ENCODE data around the gene ACTN2.

ACTN2 gene

GRCh38 chr1:236642763-236643162, 43.5 kb upstream of the ACTN2 start:
- Histone ChIP-seq H3K4me3 (ENCODE audit: low read length, poor library complexity, severe bottlenecking) (no peak overlapping the region), H3K9me2 (replicated peaks; ENCODE audit: low read depth, low read length) (no peaks in the 10 kb centered on the region), H3F3A (ENCODE audit: low read depth) (no peaks in the 10 kb centered on the region), H3K9me3 (ENCODE audit: insufficient read depth, low read depth, low read length) (no peaks in the 10 kb centered on the region), H3K4me2 (ENCODE audit: low read depth, low read length, poor library complexity, severe bottlenecking) (no peak overlapping the region), H3K9ac (ENCODE audit: low read depth, low read length, poor library complexity, severe bottlenecking) (no peak overlapping the region), H2AFZ (ENCODE audit: low read length) (no peak overlapping the region), H3K36me3 (ENCODE audit: insufficient read depth, low read length) (no peaks in the 10 kb centered on the region), H3K79me2 (ENCODE audit: insufficient read depth, low read length) (no peaks in the 10 kb centered on the region), H3K27me3 (ENCODE audit: insufficient read depth, low read length, poor library complexity, severe bottlenecking) (no peaks in the 10 kb centered on the region), H3K4me1 (ENCODE audit: insufficient read depth, low read length, poor library complexity, severe bottlenecking) (no peaks in the 10 kb centered on the region), H4K20me1 (ENCODE audit: insufficient read depth, low read length, poor library complexity, severe bottlenecking) (no peaks in the 10 kb centered on the region)
- no peak for TF ChIP-seq EZH2phosphoT487 (IDR thresholded peaks at IDR 0.05; ENCODE audit: borderline replicate concordance)
- no peak for TF ChIP-seq CTCF (conservative IDR thresholded peaks at IDR 0.05; ENCODE audit: low read length)

DNA sequence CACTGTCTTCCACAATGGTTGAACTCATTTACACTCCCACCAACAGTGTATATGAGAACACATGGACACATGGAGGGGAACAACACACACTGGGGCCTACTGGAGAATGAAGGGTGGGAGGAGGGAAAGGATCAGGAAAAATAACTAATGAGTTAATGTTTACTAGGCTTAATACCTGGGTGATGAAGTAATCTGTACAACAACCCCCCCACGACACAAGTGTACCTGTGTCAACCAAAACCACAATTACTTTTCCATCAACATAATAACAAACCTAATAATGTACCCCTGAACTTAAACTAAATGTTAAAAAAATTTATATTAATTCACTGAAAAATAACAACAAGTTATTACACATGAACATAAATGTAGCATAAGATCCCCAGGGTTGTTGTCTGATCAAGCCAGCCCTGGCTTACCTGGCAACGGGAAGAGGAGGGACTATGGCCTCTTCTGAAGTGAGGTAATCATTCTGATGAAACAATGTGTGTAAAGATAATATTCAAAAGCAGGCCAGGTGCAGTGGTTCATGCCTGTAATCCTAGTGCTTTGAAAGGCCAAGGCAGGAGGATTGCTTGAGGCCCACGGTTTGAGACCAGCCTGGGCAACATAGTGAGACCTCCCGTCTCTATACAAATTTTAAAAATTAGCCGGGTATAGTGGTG, 41.2 kb upstream of the ACTN2 start:
- Histone ChIP-seq H3K4me2 (ENCODE audit: low read depth, low read length, poor library complexity, severe bottlenecking) (no peak overlapping the region), H3F3A (ENCODE audit: low read depth) (no peaks in the 10 kb centered on the region), H3K4me3 (ENCODE audit: low read length, poor library complexity, severe bottlenecking) (no peak overlapping the region)

DNA sequence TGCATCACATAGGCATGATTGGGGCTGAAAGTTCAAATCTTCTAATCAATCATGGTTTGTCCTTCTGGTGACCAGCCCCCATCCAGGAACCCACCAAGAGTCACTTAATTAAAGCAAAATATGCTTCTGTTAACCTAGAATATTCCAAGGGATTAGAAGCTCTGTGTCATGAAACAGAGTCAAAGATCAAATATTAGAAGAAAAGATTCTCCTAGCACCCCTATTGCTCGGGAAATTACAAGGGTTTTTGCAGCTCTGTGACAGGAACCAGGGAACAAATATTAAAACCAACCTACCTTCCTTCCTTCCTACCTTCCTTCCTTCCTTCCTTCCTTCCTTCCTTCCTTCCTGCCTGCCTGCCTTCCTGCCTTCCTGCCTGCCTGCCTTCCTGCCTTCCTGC, 31.8 kb upstream of the ACTN2 start:
- Histone ChIP-seq H4K20me1 (ENCODE audit: insufficient read depth, low read length, poor library complexity, severe bottlenecking) (no peaks in the 10 kb centered on the region), H3K4me2 (ENCODE audit: low read depth, low read length, poor library complexity, severe bottlenecking) (no peak overlapping the region), H3K79me2 (ENCODE audit: insufficient read depth, low read length) (no peaks in the 10 kb centered on the region), H3K4me1 (ENCODE audit: insufficient read depth, low read length, poor library complexity, severe bottlenecking) (no peaks in the 10 kb centered on the region), H3K27me3 (ENCODE audit: insufficient read depth, low read length, poor library complexity, severe bottlenecking) (no peaks in the 10 kb centered on the region), H3K36me3 (ENCODE audit: insufficient read depth, low read length) (no peaks in the 10 kb centered on the region), H3K9ac (ENCODE audit: low read depth, low read length, poor library complexity, severe bottlenecking) (no peak overlapping the region), H3F3A (ENCODE audit: low read depth) (no peaks in the 10 kb centered on the region), H3K4me3 (ENCODE audit: low read length, poor library complexity, severe bottlenecking) (no peak overlapping the region), H2AFZ (ENCODE audit: low read length) (no peak overlapping the region), H3K9me2 (replicated peaks; ENCODE audit: low read depth, low read length) (no peaks in the 10 kb centered on the region), H3K9me3 (ENCODE audit: insufficient read depth, low read depth, low read length) (no peaks in the 10 kb centered on the region)
- TF ChIP-seq CTCF (conservative IDR thresholded peaks at IDR 0.05; ENCODE audit: low read length) (no peak), EZH2phosphoT487 (IDR thresholded peaks at IDR 0.05; ENCODE audit: borderline replicate concordance) (no peak)

More for the DNA sequence above, 41.2 kb upstream of the ACTN2 start:
- Histone ChIP-seq H3K9ac (ENCODE audit: low read depth, low read length, poor library complexity, severe bottlenecking) (no peak overlapping the region), H3K4me1 (ENCODE audit: insufficient read depth, low read length, poor library complexity, severe bottlenecking) (no peaks in the 10 kb centered on the region), H2AFZ (ENCODE audit: low read length) (no peak overlapping the region), H3K36me3 (ENCODE audit: insufficient read depth, low read length) (no peaks in the 10 kb centered on the region), H3K79me2 (ENCODE audit: insufficient read depth, low read length) (no peaks in the 10 kb centered on the region), H3K27me3 (ENCODE audit: insufficient read depth, low read length, poor library complexity, severe bottlenecking) (no peaks in the 10 kb centered on the region), H3K9me2 (replicated peaks; ENCODE audit: low read depth, low read length) (no peaks in the 10 kb centered on the region), H4K20me1 (ENCODE audit: insufficient read depth, low read length, poor library complexity, severe bottlenecking) (no peaks in the 10 kb centered on the region), H3K9me3 (ENCODE audit: insufficient read depth, low read depth, low read length) (no peaks in the 10 kb centered on the region)
- TF ChIP-seq CTCF (conservative IDR thresholded peaks at IDR 0.05; ENCODE audit: low read length): no peak
- TF ChIP-seq EZH2phosphoT487 (IDR thresholded peaks at IDR 0.05; ENCODE audit: borderline replicate concordance): no peak

Measured in Loucy (cell line).